ENCODE data around the gene OR1N2. TPM values are rescaled to one million over a fixed set of nuclear protein-coding genes. Genes with fewer than 3 reads are reported as not detected.
"Not testable (repeated sequence)": the region's sequence is repeated elsewhere in the genome, so short reads cannot be mapped to it uniquely, and the experiment has no call there.

The OR1N2 gene, protein sequence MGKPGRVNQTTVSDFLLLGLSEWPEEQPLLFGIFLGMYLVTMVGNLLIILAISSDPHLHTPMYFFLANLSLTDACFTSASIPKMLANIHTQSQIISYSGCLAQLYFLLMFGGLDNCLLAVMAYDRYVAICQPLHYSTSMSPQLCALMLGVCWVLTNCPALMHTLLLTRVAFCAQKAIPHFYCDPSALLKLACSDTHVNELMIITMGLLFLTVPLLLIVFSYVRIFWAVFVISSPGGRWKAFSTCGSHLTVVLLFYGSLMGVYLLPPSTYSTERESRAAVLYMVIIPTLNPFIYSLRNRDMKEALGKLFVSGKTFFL
- not detected for polyA plus RNA-seq (2012; ENCODE audit: low read depth, missing spikeins)

DNA sequence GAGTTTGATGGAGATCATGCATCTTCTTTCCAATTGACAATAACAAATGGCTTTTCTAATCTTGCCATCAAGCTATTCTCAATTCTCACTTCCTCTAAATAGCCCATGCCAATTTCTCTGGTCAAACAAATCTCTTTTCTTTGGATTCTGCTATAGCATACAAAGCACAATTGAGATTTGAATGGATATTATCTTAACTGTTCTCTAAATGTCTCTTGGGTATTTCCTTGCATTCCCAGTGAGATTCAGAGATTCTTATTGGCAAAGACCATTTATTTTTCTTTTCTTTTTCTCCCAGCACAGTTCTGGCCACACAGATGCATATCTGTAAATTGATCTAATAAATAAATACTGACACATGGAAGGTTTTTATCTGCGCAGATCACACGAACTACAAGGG, at the start of gene OR1N2:
TSS of gene OR1N2 (plus strand) at position 301 of the 400 bp plus-strand sequence. CDS start 100 bp downstream, outside the sequence.
- TF ChIP-seq SPI1 (IDR thresholded peaks at IDR 0.05; ENCODE audit: low read depth, low read length) (peak; percentile 50; the same call in 1 of the 2 replicates), POLR2A (IDR thresholded peaks at IDR 0.05; ENCODE audit: low read depth, low read length) (no peak)
- FAIRE-seq: no peak
- no peak for DNase-seq (ENCODE audit: insufficient read length, low spot score)

DNA sequence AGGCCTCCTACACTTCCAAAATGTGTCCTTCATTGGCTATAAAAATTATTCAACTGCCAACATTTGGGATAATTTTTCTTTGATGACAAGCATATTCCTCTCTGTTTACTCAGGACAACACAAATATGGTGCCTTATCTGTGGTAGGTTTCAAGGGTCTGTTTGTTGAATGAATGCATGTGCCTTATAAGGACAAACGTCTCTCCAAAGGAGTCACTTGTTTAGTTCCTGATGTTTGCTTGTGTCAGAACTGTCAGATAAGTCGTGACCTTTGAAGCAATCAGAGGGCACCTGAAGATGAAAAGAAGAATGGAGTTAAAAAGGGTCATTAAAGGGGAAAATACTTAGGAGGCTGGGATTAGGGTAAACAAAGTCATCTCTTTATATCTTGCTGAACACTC, 45.9 kb upstream of the OR1N2 start:
- TF ChIP-seq TAF1 (IDR thresholded peaks at IDR 0.05; ENCODE audit: low read depth, low read length) (no peak), POLR2AphosphoS5 (IDR thresholded peaks at IDR 0.05; ENCODE audit: low read depth, low read length) (no peak), SPI1 (IDR thresholded peaks at IDR 0.05; ENCODE audit: low read depth, low read length) (no peak), PAX5 (IDR thresholded peaks at IDR 0.05; ENCODE audit: insufficient read depth, low read length, severe bottlenecking) (no peak), POLR2A (IDR thresholded peaks at IDR 0.05; ENCODE audit: low read depth, low read length) (no peak)
- DNase-seq (ENCODE audit: insufficient read length, low spot score): no peak
- FAIRE-seq: no peak

DNA sequence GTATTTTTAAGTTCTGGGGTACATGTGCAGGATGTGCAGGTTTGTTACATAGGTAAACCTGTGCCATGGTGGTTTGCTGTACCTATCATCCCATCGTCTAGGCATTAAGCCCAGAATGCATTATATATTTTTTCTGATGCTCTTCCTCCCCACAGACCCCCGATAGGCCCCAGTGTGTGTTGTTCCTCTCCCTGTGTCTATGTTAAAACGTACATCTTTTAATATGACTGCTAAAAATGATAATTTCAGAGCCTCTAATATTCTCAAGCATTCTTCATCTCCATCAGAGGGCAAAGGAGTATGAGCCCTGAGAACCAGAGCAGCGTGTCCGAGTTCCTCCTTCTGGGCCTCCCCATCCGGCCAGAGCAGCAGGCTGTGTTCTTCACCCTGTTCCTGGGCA, 42.4 kb upstream of the OR1N2 start, which contains the start of gene OR1J2:
TSS of gene OR1J2 (plus strand) at position 301 of the 400 bp plus-strand sequence. CDS start at position 301, 0 bp downstream.
- TF ChIP-seq POU2F2 (IDR thresholded peaks at IDR 0.05; ENCODE audit: low read depth, low read length) (no peak), SPI1 (IDR thresholded peaks at IDR 0.05; ENCODE audit: low read depth, low read length) (no peak), TAF1 (IDR thresholded peaks at IDR 0.05; ENCODE audit: low read depth, low read length) (no peak), POLR2A (IDR thresholded peaks at IDR 0.05; ENCODE audit: low read depth, low read length) (no peak), POLR2AphosphoS5 (IDR thresholded peaks at IDR 0.05; ENCODE audit: low read depth, low read length) (no peak), PAX5 (IDR thresholded peaks at IDR 0.05; ENCODE audit: insufficient read depth, low read length, severe bottlenecking) (no peak)
- FAIRE-seq: no peak

DNA sequence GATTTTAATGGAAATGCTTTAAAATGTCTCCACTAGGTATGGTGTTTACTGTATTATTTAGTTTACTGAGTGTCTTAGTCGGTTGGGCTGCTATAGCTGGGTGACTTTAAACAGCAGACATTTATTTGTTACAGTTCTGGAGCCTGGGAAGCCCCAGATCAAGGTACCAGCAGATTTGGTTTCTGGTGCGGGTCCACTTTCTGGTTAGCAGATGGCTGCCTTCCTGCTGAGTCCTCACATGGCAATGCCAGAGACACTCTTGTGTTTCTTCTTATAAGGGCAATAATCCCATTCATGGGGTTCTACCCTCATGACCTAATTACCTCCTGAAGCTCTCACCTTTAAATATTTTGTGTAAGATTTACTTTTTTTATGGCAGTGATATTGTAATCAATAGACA, 34.7 kb upstream of the OR1N2 start:
- TF ChIP-seq POU2F2 (IDR thresholded peaks at IDR 0.05; ENCODE audit: low read depth, low read length) (no peak), POLR2A (IDR thresholded peaks at IDR 0.05; ENCODE audit: low read depth, low read length) (no peak), PAX5 (IDR thresholded peaks at IDR 0.05; ENCODE audit: insufficient read depth, low read length, severe bottlenecking) (no peak), POLR2AphosphoS5 (IDR thresholded peaks at IDR 0.05; ENCODE audit: low read depth, low read length) (no peak), TAF1 (IDR thresholded peaks at IDR 0.05; ENCODE audit: low read depth, low read length) (no peak), SPI1 (IDR thresholded peaks at IDR 0.05; ENCODE audit: low read depth, low read length) (no peak)
- DNase-seq (ENCODE audit: insufficient read length, low spot score): no peak
- FAIRE-seq: no peak

More for the DNA sequence above, 42.4 kb upstream of the OR1N2 start, which contains the start of gene OR1J2:
- DNase-seq (ENCODE audit: insufficient read length, low spot score): no peak

DNA sequence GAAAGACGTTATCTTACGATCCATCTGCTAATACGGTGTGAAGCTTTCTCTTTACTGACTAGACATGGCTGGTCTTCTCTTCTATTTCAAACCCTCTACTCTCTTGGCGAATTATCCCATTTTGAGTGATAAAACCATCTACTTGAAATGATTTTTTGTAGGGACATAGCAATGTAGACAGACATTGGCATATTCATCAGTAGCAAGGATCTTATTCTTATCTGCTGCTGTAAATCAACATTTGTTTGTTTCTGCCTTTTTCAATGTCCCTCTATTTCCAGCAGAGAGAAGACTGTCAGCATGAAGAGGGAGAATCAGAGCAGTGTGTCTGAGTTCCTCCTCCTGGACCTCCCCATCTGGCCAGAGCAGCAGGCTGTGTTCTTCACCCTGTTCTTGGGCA, 34.1 kb upstream of the OR1N2 start, which contains the start of gene OR1J4:
TSS of gene OR1J4 (plus strand) at position 301 of the 400 bp plus-strand sequence. CDS start at position 301, 0 bp downstream.
- DNase-seq (ENCODE audit: insufficient read length, low spot score) (no peak), FAIRE-seq (no peak)
- TF ChIP-seq TAF1 (IDR thresholded peaks at IDR 0.05; ENCODE audit: low read depth, low read length): no peak
- no peak for TF ChIP-seq POU2F2 (IDR thresholded peaks at IDR 0.05; ENCODE audit: low read depth, low read length)
- TF ChIP-seq PAX5 (IDR thresholded peaks at IDR 0.05; ENCODE audit: insufficient read depth, low read length, severe bottlenecking): no peak
- TF ChIP-seq POLR2AphosphoS5 (IDR thresholded peaks at IDR 0.05; ENCODE audit: low read depth, low read length): no peak
- no peak for TF ChIP-seq SPI1 (IDR thresholded peaks at IDR 0.05; ENCODE audit: low read depth, low read length)
- no peak for TF ChIP-seq POLR2A (IDR thresholded peaks at IDR 0.05; ENCODE audit: low read depth, low read length)

DNA sequence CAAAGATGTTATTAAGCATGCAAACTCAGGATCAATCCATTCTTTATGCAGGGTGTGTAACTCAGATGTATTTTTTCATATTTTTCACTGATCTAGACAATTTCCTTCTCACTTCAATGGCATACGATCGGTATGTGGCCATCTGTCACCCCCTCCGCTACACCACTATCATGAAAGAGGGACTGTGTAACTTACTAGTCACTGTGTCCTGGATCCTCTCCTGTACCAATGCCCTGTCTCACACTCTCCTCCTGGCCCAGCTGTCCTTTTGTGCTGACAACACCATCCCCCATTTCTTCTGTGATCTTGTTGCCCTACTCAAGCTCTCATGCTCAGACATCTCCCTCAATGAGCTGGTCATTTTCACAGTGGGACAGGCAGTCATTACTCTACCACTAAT, 33.5 kb upstream of the OR1N2 start:
- FAIRE-seq (no peak), DNase-seq (ENCODE audit: insufficient read length, low spot score) (no peak)
- no peak for TF ChIP-seq POLR2A (IDR thresholded peaks at IDR 0.05; ENCODE audit: low read depth, low read length)
- no peak for TF ChIP-seq POLR2AphosphoS5 (IDR thresholded peaks at IDR 0.05; ENCODE audit: low read depth, low read length)
- TF ChIP-seq PAX5 (IDR thresholded peaks at IDR 0.05; ENCODE audit: insufficient read depth, low read length, severe bottlenecking): no peak
- no peak for TF ChIP-seq TAF1 (IDR thresholded peaks at IDR 0.05; ENCODE audit: low read depth, low read length)
- no peak for TF ChIP-seq POU2F2 (IDR thresholded peaks at IDR 0.05; ENCODE audit: low read depth, low read length)
- no peak for TF ChIP-seq SPI1 (IDR thresholded peaks at IDR 0.05; ENCODE audit: low read depth, low read length)

DNA sequence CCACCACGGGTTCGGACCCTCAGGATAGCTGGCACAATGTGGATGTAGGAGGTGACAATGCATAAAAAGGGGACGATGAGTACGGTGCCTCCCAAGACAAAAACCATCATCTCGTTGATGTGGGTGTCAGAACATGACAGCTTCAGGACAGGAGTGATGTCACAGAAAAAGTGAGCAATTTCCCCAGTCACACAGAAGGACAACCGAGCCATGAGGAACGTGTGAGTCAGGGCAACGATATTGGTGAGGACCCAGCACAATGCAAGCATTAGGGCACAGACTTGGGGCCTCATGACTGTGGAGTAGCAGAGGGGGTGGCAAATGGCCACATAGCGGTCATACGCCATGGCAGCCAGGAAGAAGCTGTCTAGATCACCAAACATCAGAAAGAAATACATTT, 26.3 kb upstream of the OR1N2 start:
- no peak for DNase-seq (ENCODE audit: insufficient read length, low spot score)
- TF ChIP-seq POLR2A (IDR thresholded peaks at IDR 0.05; ENCODE audit: low read depth, low read length) (no peak), SPI1 (IDR thresholded peaks at IDR 0.05; ENCODE audit: low read depth, low read length) (no peak), TAF1 (IDR thresholded peaks at IDR 0.05; ENCODE audit: low read depth, low read length) (no peak), POU2F2 (IDR thresholded peaks at IDR 0.05; ENCODE audit: low read depth, low read length) (no peak), PAX5 (IDR thresholded peaks at IDR 0.05; ENCODE audit: insufficient read depth, low read length, severe bottlenecking) (no peak), POLR2AphosphoS5 (IDR thresholded peaks at IDR 0.05; ENCODE audit: low read depth, low read length) (no peak)
- no peak for FAIRE-seq

DNA sequence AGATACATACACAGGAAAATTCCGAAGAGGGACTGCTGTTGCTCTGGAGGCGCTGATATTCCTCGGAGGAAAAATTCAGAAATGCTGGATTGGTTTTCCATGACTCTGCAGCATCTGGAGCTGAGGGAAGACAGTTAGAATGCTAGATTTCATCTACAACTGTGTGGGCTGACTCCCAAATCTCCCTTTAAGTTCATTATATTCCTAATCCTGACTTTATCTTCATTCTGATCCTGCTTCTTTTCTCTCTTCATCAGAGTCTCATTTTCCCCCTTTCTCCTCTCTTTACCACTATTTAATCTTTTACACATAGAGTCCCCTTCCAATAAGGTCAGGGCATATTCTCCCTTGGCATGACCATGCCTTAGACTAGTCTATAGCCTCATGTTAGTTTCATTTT, 25.7 kb upstream of the OR1N2 start, which contains the start of gene OR1N1:
TSS of gene OR1N1 (minus strand) at position 101 of the 400 bp plus-strand sequence. CDS start at position 101, 0 bp downstream.
- FAIRE-seq (no peak), DNase-seq (ENCODE audit: insufficient read length, low spot score) (no peak)
- TF ChIP-seq SPI1 (IDR thresholded peaks at IDR 0.05; ENCODE audit: low read depth, low read length) (no peak), POU2F2 (IDR thresholded peaks at IDR 0.05; ENCODE audit: low read depth, low read length) (no peak)

DNA sequence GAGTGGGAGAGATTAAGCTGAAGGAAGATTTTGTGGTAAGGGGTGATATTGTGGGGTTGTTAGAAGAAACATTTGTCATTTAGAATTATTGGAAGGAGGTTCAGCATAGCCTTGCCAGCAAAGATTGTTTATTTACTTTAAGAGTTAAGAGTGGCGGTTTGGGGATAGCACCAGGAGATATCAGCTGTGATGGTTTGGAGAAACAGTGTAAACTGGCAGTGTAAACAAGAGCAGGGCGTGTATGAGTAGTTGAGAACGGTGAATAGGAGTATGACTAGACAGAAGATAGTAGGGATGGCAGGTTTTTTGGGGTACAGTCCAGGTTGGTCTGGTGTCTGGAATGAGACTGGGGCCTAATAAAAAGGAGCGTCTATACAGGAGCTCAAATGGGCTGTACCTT, 21.8 kb upstream of the OR1N2 start:
- DNase-seq (ENCODE audit: insufficient read length, low spot score); FAIRE-seq: not testable (repeated sequence)

DNA sequence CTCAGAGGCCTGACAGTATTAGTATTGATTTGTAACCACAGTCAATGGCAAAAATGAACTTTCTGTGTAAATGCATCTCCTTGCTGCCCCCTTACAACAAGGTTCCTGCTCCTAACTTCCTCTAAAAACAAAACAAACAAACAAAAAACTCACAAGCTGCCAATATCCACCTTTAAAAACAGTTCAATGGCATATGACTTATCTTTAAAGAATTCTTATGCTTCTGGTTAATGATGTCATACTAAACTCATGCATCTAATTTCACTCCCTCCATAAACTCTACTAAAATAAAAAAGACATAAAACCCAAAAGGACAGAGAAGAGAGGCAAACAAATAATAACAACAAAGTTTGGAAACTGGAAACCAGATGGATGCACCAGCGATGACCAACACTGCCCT, 16.8 kb upstream of the OR1N2 start:
- DNase-seq (ENCODE audit: insufficient read length, low spot score): no peak

DNA sequence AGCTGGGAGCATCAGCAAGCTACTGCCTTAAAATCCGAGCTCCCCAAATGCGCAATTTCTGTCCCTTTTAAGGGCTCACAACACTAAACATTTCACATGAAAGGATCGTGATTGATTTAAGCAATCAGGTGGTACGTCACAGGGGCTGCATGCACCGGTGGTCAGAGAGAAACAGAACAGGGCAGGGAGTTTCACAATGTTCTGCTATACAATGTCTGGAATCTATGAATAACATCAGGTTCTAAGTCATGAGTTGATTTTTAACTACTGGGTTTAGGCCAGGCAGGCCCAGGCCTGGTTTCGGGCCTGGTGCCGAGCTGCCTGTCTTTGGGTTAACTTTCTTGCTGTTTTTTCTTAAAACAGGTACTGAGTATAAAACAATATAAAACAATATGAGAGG, 15.8 kb upstream of the OR1N2 start:
- not testable (repeated sequence) for DNase-seq (ENCODE audit: insufficient read length, low spot score); FAIRE-seq

More for the DNA sequence above, 16.8 kb upstream of the OR1N2 start:
- no peak for TF ChIP-seq POU2F2 (IDR thresholded peaks at IDR 0.05; ENCODE audit: low read depth, low read length)
- TF ChIP-seq POLR2AphosphoS5 (IDR thresholded peaks at IDR 0.05; ENCODE audit: low read depth, low read length): no peak
- TF ChIP-seq PAX5 (IDR thresholded peaks at IDR 0.05; ENCODE audit: insufficient read depth, low read length, severe bottlenecking): no peak
- TF ChIP-seq TAF1 (IDR thresholded peaks at IDR 0.05; ENCODE audit: low read depth, low read length): no peak
- TF ChIP-seq SPI1 (IDR thresholded peaks at IDR 0.05; ENCODE audit: low read depth, low read length): no peak
- TF ChIP-seq POLR2A (IDR thresholded peaks at IDR 0.05; ENCODE audit: low read depth, low read length): no peak
- no peak for FAIRE-seq

All from GM12891 (cell line).